Rectal smooth muscle tissue (tissue), 1 donor: ENCODE measurements around the gene FLCN.

Experiments used
- H3K27ac ChIP-seq: one replicate; pipeline ENCODE4 v1.7.0; 2013; ENCODE audit warnings: low read depth, low read length, inconsistent platforms
- H3K27me3 ChIP-seq: one replicate; pipeline ENCODE4 v1.7.0; 2013; ENCODE audit warnings: low read length; ENCODE audit not compliant: control insufficient read depth, insufficient read depth
- H3K36me3 ChIP-seq: one replicate; pipeline ENCODE4 v1.7.0; 2013; ENCODE audit warnings: low read length; ENCODE audit not compliant: control insufficient read depth, insufficient read depth
- H3K4me1 ChIP-seq: one replicate; pipeline ENCODE4 v1.7.0; 2013; ENCODE audit warnings: low read length; ENCODE audit not compliant: control insufficient read depth, insufficient read depth
- H3K4me3 ChIP-seq: one replicate; pipeline ENCODE4 v1.7.0; 2013; ENCODE audit warnings: low read length
- H3K9ac ChIP-seq: one replicate; pipeline ENCODE4 v1.7.0; 2013; ENCODE audit warnings: low read length

FLCN gene

DNA sequence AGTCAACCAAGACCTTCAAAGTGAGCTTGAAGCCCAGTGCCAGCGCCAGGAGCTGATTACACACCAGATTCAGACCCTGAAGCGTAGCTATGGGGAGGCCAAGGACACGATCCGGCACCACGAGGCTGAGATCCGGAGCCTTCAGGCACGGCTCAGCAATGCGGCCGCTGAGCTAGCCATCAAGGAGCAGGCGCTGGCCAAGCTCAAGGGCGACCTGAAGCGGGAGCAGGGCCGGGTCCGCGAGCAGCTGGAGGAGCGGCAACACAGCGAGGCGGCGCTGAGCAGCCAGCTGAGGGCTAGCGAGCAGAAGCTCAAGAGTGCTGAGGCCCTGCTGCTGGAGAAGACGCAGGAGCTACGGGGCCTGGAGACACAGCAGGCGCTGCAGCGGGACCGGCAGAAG, 72.8 kb downstream of the FLCN start:
- Histone ChIP-seq H3K27me3 (no peaks in the 10 kb centered on the region), H3K27ac (no peak overlapping the region), H3K4me3 (no peak overlapping the region), H3K36me3 (peaks cover 48% of the 10 kb centered on the region), H3K9ac (no peak overlapping the region), H3K4me1 (no peaks in the 10 kb centered on the region)
